Activated effector memory CD4-positive, alpha-beta T cell treated with Interleukin-2 at 50 U/mL for 16 hours (primary cell): Measurements from ENCODE around the gene POU2F2.

Experiments used
- DNase-seq: peaks from one replicate; pipeline ENCODE4 v3.0.0-alpha.2; 2020

The POU2F2 gene

DNA sequence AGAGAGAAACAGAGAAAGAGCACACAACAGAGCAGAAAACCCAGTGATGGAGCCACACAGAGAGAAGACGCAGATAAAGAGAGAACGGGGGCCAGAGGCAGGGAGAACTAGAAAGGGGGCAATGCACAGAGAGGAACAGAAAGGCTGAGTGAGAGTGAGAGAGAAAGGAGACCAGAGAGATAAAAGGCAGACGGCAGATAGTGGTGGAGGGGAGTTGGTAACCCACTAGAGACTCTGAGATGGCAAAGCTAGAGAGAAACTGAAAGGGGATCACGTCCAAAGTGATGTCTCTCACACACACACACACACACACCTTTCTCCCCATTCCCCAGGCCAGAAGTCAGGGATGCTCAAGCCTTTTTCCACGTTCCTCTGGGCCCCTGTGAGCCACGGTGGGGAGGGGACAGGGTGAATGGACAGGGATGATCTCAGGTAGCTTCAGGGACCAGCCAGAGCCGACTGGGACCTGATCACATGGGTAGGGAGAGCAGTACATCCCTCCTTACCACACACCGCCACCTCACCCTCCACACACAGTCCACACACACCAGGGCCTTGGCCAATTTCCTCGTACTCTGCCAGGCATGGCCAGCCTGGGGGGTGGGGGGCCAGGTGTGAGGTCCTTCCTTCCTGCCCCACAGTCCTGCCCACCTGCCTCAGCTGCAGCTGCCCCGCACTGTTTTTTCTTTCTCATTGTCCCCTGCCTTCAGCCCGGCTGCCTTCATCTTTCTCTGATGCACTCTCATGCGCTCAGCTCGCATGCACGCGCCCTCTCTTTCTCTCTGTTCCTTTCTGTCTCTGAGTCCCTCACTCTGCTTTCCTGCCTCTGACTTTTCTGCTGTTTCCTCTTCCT lies 22.5 kb upstream of the POU2F2 start:
- no peak for DNase-seq

DNA sequence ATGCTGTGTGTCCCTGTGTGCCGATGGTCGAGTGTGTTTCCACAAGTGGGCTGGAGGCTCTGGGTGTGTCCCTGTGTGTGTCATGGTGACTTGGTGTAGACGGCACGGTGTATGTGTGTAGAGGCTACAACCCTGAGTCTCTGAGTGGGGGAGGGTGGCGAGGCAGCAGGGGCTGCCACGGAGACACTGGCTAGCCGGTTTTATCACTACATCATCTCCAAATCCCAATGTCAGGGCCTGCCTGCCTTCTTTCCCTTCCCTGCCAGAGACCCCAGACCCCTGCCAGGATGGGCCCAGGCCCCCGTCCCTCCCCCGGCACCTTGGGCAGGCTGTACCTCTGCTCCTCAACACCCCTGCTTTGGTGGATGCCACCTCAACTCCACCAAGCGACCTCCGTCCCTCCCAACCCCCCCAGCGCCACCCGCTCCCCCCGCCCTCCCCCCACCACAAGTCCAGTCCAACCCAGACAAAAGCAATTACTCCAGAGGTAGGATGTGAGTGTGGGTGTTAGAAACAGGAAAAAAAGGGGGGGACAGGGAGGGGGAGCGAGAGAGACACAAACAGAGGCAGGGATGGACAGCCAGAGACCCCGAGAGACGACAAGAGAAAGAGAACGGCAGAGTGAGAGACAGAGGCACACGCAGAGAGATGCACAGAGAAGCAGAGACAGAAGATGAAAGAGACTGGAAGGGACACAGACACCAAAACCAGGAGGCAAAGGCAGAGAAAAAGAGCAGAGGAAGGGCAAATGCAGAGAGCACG lies 21.6 kb upstream of the POU2F2 start:
- DNase-seq, result no peak

DNA sequence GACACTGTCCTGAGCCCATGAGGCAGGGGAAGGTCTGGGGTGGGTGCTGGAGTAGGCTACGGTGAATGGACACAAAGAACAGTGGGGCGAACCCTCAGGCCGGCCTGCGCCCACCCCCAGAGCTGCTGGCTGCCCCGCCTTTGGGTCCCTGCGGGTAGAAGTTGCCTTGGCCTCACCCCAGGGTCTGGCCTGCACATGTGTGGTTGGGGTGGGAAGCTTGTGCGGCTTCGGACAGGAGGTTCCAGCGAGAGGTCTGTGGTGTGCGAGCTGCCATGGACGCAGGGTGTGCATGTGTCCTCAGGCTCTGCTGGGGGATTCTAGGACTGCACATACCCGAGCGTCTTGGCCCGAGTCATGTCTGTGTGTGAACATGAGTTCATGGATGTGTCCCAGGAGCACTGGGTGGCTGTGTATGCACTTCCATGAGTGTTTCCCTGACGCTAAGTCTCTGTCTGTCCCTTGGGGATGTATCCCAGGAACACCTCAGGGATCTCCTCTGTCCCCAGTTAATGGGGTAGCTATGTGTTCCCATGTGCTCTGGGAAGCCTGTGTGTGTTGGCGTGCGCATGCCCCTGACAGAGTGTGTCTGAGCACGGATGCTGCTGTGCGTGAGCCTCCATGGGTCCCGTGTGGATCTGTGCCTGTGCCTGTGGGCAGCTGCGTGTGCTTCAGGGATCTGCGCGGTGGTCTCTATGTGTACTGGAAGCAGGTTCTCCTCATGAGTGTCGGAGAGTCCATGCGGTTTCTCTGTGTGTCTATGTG lies 20.8 kb upstream of the POU2F2 start:
- no peak for DNase-seq

DNA sequence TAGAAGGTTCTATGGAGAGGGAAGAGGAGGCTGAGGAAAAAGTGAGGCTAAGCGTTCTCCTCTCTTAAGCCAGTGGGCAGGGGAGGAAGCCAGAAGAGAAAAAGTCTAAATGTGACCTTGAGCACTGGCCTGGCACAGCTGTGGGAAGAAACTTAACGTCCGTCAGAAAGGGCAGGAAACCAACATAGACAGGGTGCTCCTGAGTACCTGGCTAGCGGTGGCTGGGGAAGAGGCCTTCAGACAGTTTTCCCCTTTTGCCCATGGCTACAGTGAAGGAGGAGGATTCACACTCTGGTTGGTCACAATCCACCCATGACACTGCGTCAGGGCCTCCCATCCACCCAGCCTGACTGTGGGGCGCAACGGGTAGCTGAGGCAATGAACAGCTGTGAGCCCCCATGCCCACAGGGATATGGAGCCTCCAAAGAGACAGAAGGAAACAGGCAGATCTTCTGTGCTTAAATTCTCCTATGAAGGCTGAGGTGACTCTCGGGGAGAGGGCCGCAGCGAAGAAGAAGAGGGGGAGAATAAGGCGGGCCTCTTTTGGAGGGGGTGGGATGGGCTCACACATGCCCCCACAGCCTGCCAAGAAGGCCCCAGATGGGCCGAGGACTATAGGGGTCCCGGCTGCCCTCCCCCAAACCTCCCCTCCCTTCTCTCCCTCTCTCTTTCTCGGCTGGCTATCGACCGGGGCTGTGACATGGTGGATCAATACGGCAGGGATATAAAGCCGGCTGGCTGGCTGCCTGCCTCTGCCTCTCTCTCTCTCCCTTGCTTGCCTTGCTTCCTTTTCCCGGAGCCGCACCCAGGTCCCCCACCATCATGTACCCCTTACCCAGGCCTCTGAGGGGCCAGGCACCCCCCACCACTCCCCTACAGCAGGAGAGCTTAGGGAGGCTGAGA lies 19.8 kb upstream of the POU2F2 start:
- DNase-seq, result no peak

DNA sequence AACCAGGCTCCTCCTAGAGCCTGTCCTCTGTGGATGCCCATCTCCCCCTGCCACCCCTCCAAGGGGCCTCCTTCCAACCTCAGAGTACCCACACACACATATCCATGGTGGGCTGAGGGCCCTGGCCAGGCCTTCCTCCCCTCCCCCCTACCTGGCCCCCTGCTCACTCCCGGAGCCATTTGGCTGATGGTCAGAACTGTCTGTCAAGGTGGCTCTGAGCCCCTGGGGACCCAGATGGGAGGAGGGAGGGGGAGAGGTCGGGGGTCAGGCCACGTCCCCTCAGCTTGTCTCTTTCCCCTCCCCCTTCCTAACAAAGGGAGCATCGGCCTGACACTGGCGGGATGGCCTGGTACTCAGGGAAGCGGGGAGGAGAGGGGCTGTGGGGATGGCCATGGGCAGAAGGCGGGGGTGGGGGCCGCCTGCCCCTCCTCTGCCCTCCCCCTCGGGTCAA lies 18.7 kb upstream of the POU2F2 start:
- DNase-seq, result no peak

DNA sequence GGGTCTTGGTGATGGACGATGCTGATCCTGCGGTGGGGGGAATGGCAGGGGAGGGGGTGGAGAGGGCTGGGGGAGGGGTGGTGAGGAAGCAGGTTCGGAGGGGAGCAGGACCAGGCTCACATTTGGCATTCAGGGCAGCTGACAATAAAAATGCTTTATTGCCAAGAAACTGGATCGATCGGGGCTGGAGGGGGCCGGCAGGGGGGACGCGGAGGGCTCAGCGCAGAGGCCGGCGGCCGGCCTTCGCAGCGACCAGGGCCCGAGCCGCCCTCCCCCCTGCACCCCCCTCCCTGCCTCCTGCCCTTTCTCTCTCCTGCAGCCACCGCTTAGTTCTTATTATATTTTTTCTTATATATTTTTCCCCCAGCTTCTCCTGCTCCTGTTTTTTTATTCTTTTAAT lies 18.1 kb upstream of the POU2F2 start:
- no peak for DNase-seq

DNA sequence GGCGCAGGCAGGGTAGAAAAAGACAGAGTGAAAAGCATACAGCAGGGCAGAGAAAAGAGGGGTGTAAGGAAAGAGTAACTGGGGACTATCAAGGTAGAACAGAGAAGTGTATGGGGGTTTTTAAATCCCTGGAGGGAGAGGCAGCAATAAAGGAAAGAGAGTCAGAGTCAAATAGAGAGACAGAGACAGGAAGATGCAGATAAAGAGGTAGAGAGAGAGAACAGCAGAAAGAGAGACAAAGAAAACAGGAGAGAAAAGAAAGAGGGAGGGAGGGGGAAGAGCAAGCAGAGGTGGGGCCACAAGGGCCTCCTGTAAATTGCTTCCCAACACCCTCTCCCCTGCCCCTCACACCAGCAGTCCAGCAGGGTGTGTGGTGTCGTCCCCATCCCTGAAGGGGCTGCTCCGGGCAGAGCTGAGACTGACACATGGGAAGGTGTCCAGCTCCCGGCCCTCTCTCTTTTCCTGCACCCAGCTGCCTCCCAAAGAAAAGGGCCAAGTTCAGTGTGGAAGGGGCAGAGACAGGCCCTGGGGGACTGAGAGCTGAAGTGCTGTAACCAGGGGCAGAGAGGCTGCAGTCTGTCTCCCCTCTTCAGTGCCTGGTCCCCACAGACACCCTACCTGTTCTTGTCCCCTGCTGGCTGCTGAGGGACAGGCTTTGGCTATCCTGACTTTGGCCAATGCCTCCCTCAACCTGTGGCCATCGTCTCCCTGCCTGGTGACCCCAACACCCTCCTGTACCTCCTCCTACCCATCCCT lies 17.4 kb upstream of the POU2F2 start:
- DNase-seq, result no peak

DNA sequence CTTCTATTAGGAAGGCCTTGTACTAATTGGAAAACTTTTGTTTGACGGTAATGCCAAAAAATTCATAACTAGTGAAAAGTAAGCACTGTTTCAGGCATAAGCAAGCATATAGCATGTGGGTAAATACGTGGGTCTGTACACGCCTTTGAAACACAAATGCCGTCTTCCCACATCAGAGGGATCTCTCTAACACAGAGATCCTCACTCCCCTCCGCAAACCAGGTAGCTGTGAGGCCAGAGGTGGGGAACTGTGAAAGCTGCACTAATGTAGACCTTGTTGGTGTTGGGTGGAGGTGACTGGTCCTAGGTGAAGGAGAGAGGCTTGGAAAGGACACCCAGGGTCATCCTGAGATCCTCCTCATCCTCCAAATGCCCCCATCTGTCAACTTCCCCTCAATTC lies 16.0 kb upstream of the POU2F2 start:
- no peak for DNase-seq

DNA sequence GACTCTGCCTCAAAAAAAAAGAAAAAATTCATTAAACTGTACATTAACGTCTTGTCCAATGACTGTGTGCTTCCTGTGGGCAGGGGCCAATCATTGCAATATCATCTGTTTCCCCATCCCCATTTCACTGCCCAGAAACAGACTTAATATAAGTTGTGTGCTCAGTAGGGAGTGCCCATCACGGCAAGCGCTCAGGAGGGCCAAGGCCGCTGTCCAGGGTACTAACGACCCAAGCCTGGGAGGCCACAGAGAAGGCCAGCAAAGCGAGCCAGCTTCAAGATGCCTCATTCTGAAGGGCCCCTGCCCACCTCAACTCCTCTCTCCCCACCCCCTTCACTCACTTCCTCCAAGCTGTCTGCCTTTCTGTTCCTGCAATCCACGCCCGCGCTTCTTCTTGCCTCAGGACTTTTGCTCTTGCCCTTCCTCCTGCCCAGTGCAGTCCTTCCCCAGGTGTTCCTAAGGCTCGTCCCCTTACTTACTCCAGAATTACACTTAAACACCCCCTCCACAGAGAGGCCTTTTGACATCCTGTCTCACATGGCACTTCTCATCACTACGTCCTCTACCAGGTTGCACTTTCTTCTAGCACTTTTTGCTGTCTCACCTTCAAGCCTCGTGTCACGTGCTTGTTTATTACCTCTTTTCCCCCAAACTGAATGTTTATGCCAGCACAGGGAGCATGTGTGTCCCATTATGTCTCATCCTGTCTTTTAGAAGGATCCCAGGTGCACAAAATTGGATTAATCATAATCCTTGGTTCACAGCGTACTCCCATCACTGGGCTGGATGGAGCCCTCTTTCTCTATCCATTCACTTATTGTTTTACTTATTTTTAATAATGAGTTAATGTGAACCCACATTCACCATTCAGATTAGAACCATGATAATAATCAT lies 11.3 kb upstream of the POU2F2 start:
- no peak for DNase-seq

DNA sequence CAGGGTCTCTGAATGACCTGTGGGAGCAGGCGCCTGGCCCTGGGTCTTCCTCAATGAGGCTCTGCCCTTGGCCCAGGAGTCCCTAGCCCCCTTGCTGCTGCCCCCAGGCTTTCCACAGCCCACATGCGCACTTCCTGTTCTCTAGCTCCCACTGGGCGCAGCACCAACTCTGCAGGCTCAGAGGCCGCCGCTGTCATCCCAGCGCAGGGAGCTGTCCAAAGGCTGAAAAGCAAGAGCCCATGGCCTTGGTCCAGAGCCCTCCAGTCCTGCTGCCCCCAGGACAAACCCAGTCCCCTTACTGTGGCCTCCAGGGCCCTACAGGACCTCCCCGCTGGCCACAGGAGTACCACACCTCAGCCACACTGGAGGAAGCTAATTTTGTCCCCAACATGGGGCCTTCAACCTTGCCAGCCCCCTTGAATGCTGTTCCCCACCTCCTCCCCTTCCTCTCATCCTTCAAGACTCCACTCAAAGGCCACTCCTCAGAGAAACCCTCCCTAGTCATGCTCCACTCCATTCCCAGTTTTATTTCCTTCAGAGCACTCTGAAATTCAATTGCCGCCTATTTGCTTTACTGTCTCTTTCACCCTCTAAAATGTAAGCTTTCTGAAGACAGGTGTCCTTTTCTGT lies 8.0 kb upstream of the POU2F2 start:
- no peak for DNase-seq

DNA sequence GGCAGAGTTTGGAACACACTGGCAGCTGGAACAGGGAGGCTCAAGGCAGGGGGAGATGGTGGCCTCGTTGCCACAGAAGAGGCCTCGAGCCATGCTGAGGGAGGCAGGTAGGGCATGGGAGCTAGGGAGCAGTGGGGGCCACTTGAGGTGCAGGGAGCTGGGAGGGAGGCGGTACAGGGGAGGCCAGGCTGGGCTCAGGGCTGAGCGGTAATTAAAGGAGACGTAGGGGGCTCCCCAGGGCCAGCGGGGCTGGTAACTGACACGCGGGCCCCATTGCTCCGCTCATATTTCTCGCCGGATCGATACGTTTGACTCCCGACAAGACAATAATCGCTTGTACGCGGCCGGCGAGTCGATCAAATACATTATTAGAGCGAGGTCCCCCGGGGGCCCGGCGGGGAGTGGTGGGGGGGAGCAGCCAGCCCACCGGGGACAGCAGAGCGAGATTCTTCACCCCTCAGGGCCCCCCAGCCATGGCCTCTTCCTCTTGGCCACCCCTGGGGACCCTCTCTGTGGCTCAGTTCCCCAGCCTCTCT lies 2.4 kb upstream of the POU2F2 start:
- no peak for DNase-seq

DNA sequence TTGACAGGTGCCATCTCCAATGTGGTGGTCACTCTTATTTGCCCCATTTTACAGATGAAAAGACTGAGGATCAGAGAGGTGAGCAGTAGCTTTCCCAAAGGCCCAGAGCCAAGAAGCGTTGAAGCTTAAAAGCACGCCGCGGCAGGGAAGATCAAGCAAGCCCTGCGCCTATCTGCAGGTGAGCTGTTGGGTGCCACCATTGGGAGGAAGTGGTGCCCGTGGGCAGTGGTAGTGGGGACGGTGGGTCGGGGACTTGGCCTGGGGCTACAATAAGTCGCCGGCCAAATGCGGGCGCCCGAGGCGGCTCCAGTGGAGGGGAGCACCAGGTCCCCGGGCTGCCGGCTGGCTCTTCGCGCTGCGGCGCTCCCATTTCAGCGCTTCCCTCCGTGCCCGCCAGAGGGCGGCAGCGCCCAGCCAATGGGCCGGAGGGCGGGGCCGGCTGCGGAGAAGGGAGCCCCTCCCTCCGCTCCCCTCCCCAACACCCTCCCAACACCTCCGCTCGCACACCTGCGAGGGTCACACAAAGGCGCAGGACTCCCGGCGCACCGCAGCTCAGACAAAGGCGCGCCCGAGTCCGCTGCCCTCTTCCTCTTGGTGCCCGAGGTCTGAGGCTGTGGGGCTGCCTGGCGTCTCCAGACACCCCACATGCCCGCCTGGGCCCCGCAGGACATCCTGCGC lies 744 bp upstream of the POU2F2 start:
- peak; percentile 83 for DNase-seq

DNA sequence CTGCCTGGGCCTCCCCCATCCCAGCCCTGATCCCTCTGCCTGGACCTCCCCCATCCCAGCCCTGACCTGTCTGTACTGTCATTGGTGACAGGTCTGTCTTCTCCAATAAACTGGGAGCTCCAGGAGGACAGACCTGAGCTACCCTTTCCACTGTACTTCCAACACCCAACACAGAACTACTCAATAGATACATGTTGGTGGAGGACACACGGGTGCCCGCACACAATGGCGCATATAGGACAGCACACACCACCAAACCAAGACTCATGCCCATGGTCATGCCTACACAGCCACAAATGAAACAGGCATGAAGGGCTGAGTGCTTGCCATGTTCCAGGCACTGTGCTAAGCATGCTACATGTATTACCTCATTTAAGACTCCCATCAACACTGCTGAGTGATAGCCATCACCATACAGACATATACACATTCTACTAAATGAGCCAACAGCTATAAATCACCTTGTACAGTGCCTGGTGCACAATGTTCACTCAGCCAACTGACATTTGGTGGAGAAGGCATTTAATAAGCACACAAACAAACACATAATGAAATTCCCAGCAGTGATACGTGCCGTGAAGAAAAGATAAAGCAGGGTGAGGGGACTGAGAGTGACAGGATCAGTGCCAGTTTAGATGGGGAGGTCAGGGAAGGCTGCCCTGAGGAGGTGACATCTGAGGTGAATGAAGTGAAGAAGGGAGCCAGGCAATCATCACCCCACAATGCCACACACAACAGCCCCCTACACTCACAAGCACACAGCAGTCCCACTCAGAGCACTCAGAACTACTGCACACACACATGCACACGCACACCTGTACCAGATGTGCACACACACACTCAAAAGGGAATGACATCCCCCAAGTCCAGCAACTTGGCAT lies 857 bp downstream of the POU2F2 start:
- DNase-seq, result no peak

DNA sequence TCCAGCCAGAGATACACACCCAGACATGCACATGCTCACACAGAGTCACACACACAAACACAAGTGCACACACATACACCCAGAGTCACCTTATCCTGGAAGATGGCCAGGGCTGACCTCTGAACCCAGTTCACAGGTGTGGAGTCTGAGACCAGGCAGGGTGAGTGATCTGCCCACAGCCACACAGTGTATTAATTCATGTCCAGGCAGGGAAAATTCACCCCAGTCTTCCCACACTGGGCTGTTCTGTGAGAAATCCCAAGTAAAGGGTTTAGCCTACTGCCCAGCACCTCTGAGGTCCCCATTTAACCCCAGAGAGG lies 2.0 kb downstream of the POU2F2 start:
- DNase-seq, result no peak

DNA sequence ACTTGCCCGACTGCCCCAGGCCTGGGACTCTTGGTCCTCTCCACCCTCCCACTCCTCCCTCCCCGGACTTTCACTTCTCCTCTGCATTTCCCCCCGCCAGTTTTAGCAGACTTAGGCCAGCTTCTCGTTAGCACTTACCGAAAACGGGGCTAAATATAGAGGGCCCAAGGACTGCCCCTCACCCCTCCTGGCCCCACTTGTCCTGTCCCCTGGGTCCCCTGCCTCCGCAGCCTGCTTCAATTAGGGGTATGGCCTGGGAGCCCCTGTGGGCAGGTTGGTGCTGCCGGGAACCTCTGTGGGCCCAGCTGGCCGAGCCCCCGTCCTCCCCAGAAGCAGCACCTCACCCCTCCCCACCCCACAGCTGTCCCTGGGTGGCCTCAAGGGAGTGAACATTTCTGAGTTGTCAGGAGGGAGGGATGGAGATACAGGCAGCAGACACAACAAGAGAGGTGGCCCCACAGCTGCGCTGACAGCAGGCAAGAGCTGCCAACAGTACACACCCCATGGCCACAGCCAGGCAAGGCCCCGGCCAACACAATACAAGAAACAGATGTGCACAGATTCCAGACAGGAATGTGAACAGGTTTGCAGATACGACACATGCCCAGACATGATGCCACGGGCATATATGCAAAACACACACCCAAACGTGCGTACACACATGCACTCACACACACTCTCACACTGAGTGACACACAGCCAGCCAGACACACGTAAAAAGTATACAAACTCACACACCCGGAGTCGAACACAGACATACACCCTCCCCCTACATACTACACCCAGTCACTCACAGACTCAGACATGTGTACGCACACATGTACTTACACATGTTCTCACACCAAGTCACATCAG lies 2.6 kb downstream of the POU2F2 start:
- DNase-seq, result no peak

DNA sequence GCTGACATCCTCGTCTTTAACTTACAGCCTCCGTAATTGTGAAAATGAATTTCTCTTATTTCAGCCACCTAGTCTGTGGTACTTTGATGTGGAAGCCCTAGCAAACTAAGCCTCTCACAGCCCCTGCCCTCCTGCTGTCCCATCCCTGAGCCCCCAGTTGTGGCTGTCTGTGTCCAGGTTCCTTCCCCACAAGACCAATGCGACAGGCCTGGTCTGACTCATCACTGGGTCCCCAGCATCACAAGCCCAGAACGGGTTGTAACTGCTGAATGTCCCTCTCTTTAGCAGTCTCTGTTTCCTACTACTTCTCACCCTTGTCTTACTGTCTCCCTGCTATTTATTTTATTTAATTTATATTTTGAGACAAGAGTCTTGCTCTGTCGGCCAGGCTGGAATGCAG lies 5.7 kb downstream of the POU2F2 start:
- no peak for DNase-seq

DNA sequence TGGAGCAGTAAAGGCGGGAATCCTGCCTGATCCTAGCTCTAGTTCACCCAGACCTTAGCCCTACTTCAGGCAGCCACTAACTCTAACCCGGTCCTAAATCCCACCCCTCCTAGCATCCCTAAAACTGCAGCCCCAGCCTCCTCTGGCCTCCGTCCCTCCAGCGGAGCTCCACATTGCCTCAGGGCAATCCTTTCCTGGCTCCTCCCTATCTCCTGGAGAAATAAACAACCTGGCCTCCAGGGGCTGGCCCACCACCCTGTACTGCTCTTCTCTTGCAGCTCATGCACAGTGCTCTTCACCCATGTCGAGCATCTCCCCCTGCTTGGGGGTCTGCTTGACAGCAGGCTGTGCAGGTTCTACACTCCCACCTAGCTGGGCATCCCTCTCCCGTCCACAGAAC lies 6.7 kb downstream of the POU2F2 start:
- DNase-seq, result no peak
